ENCODE results near the gene SCRT2. TPM values are rescaled to one million over a fixed set of nuclear protein-coding genes. Genes with fewer than 3 reads are reported as not detected.

Gene SCRT2
- total and polyA plus RNA-seq, 4 donors = not detected

DNA sequence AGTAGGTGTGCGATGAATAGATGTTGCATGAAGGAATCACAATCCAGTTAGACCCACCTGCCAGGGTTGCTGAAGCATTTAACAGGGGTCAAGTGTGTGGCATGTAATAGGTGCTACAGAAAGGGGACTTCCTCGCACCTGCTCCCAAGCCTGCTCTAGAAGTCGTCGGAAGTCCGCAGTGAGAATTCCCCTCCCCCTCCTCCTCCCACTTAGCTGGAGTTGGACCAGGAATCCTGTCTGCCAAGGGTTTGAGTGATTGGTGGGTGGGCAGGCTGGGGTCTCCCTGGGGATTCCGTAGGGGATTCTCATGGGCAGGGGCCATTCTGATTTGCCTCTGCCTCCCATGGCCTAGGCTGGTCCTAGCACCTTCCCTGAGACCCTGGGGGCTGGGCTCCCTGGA lies 10.3 kb downstream of the SCRT2 start:
- peaks cover 7 to 69% (median 53%) of the 10 kb centered on the region in 3 donors for H3K27me3 ChIP-seq (ENCODE audit: control insufficient read depth in 3 of 3, insufficient read depth in 3 of 3, low read length in 2 of 3)
- H3K27ac ChIP-seq (ENCODE audit: low read depth in 1 of 2, low read length in 1 of 2) = no peak overlapping the region
- H3K4me3 ChIP-seq = no peak overlapping the region
- no peaks in the 10 kb centered on the region for H3K9me3 ChIP-seq (ENCODE audit: control insufficient read depth in 4 of 4, insufficient read depth in 3 of 4, low read length in 3 of 4)
- no peak overlapping the region for H3K9ac ChIP-seq (ENCODE audit: insufficient read depth in 1 of 2, low read length in 2 of 2)
- H3K4me1 ChIP-seq (ENCODE audit: control insufficient read depth in 5 of 5, insufficient read depth in 5 of 5, low read length in 5 of 5) = no peaks in the 10 kb centered on the region
- 26 to 53% methylated on average over 6 of the region's 6 CpGs for WGBS, 2 donors
- no peak for ATAC-seq (ENCODE audit: insufficient read depth, low FRiP score)
- H3K36me3 ChIP-seq (ENCODE audit: control insufficient read depth in 4 of 4, insufficient read depth in 4 of 4, low read length in 4 of 4) = no peaks in the 10 kb centered on the region
- no peak for DNase-seq
- TF ChIP-seq, protein P1, sequence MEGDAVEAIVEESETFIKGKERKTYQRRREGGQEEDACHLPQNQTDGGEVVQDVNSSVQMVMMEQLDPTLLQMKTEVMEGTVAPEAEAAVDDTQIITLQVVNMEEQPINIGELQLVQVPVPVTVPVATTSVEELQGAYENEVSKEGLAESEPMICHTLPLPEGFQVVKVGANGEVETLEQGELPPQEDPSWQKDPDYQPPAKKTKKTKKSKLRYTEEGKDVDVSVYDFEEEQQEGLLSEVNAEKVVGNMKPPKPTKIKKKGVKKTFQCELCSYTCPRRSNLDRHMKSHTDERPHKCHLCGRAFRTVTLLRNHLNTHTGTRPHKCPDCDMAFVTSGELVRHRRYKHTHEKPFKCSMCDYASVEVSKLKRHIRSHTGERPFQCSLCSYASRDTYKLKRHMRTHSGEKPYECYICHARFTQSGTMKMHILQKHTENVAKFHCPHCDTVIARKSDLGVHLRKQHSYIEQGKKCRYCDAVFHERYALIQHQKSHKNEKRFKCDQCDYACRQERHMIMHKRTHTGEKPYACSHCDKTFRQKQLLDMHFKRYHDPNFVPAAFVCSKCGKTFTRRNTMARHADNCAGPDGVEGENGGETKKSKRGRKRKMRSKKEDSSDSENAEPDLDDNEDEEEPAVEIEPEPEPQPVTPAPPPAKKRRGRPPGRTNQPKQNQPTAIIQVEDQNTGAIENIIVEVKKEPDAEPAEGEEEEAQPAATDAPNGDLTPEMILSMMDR (IDR thresholded peaks at IDR 0.05; ENCODE audit: control extremely low read depth, extremely low read depth) = no peak

DNA sequence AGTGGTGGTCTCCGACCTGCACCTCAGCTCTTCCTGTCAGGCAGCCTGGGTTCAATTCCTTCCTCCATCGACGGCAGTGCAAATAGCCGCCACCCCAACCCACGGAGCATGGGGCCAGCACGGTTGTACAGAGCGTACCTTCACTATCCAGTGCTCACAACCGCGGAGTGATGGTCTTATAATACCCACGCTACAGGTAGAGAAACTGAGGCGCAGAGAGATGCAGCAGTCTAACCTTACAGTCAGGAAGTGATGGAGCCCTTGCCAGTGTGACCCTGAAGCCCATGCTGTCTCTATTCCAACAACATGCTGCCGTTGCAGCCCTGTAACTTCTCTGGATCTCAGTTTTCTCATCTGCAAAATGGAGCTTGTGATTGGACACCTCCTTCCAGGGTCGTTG lies 11.0 kb downstream of the SCRT2 start:
- no peak overlapping the region for H3K27ac ChIP-seq (ENCODE audit: low read depth in 1 of 2, low read length in 1 of 2)
- no peak overlapping the region for H3K9ac ChIP-seq (ENCODE audit: insufficient read depth in 1 of 2, low read length in 2 of 2)
- peaks cover 7 to 73% (median 53%) of the 10 kb centered on the region in 3 donors for H3K27me3 ChIP-seq (ENCODE audit: control insufficient read depth in 3 of 3, insufficient read depth in 3 of 3, low read length in 2 of 3)
- DNase-seq = no peak
- H3K9me3 ChIP-seq (ENCODE audit: control insufficient read depth in 4 of 4, insufficient read depth in 3 of 4, low read length in 3 of 4) = no peaks in the 10 kb centered on the region
- no peak overlapping the region for H3K4me3 ChIP-seq
- TF ChIP-seq, protein P1 (IDR thresholded peaks at IDR 0.05; ENCODE audit: control extremely low read depth, extremely low read depth) = no peak
- WGBS, 2 donors = 28 to 43% methylated on average over 13 of the region's 13 CpGs
- no peaks in the 10 kb centered on the region for H3K36me3 ChIP-seq (ENCODE audit: control insufficient read depth in 4 of 4, insufficient read depth in 4 of 4, low read length in 4 of 4)
- no peak for ATAC-seq (ENCODE audit: insufficient read depth, low FRiP score)
- H3K4me1 ChIP-seq (ENCODE audit: control insufficient read depth in 5 of 5, insufficient read depth in 5 of 5, low read length in 5 of 5) = no peaks in the 10 kb centered on the region

DNA sequence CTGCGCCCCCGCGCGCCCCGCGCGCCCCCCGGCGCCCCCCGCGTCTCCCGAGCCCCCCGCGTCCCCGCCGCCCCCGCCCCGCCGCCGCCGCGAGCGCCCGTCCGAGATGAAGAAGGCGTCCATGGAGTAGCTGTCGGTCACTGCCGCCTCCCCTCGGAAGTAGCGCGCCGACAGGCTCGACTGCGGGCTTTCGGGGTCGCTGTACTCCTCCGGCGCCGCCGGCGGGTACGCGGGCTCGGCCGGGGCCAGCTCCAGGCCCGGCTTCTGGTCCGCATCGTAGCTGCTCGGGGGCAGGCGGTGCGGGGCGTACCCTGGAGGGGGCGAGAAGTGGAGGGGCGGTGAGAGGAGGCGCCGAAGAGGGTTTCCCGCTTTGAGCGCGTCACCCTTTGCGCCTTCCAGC lies 11.5 kb downstream of the SCRT2 start:
- Histone ChIP-seq H3K27ac (ENCODE audit: low read depth in 1 of 2, low read length in 1 of 2) (no peak overlapping the region), H3K36me3 (ENCODE audit: control insufficient read depth in 4 of 4, insufficient read depth in 4 of 4, low read length in 4 of 4) (no peaks in the 10 kb centered on the region), H3K4me1 (ENCODE audit: control insufficient read depth in 5 of 5, insufficient read depth in 5 of 5, low read length in 5 of 5) (no peaks in the 10 kb centered on the region), H3K9ac (ENCODE audit: insufficient read depth in 1 of 2, low read length in 2 of 2) (no peak overlapping the region), H3K27me3 (ENCODE audit: control insufficient read depth in 3 of 3, insufficient read depth in 3 of 3, low read length in 2 of 3) (peaks cover 7 to 77% (median 56%) of the 10 kb centered on the region in 3 donors), H3K9me3 (ENCODE audit: control insufficient read depth in 4 of 4, insufficient read depth in 3 of 4, low read length in 3 of 4) (no peaks in the 10 kb centered on the region), H3K4me3 (no peak overlapping the region)
- DNase-seq = no peak
- TF ChIP-seq, protein P1 (IDR thresholded peaks at IDR 0.05; ENCODE audit: control extremely low read depth, extremely low read depth) = no peak
- WGBS, 2 donors = 5 to 7% methylated on average over 31 to 60 of the region's 60 CpGs
- ATAC-seq (ENCODE audit: insufficient read depth, low FRiP score) = no peak

Data from lung (tissue), 12 donors.